Testis (tissue), 2 donors: ENCODE results near the gene FMOD.

Experiments
- CTCF ChIP-seq, 3 experiments: fragments of 450-650 bp in 2 of 3; fragments of 200-600 bp in 1 of 3; sonication (generic) in 1 of 3; IDR thresholded peaks; one replicate each; pipeline ENCODE4 v1.5.1; 2016 to 2019; ENCODE audit warnings: antibody characterized with exemption in 3 of 3, mild to moderate bottlenecking in 2 of 3, moderate library complexity in 1 of 3
- POLR2A ChIP-seq: fragments of 450-650 bp; IDR thresholded peaks from one replicate; pipeline ENCODE4 v1.6.1; 2017; ENCODE audit warnings: antibody characterized with exemption, mild to moderate bottlenecking, moderate library complexity

GRCh38 chr1:203353486-203353885, 2.6 kb upstream of the FMOD start:
- TF ChIP-seq POLR2A (no peak), CTCF (IDR thresholded peaks at IDR 0.05) (no peak)
